HFF-Myc (cell line): ENCODE data around the gene PNPT1.
"Not testable (repeated sequence)": the region's sequence is repeated elsewhere in the genome, so short reads cannot be mapped to it uniquely, and the experiment has no call there.

Experiments used
- DNase-seq: peaks from one replicate; pipeline ENCODE4 v3.0.0-alpha.2; 2011; ENCODE audit warnings: low read depth; ENCODE audit errors: extremely low read depth
- H3K4me3 ChIP-seq: replicated peaks from 2 replicates; pipeline ENCODE4 v1.5.1; 2011; ENCODE audit warnings: low read depth, mild to moderate bottlenecking, control low read depth, low read length
- CTCF ChIP-seq: IDR thresholded peaks from 2 replicates; pipeline ENCODE4 v1.5.1; 2012; ENCODE audit warnings: mild to moderate bottlenecking, low read depth, low read length, control low read depth; ENCODE audit errors: missing control alignments

The PNPT1 gene

GRCh38 chr2:55609938-55610578, 83.6 kb downstream of the PNPT1 start:
- no peak overlapping the region for H3K4me3 ChIP-seq
- TF ChIP-seq CTCF: no peak
- DNase-seq: no peak

GRCh38 chr2:55609193-55609794, 84.3 kb downstream of the PNPT1 start:
- DNase-seq: no peak

GRCh38 chr2:55607717-55608116, 85.9 kb downstream of the PNPT1 start:
- no peak for DNase-seq
- no peak for TF ChIP-seq CTCF
- H3K4me3 ChIP-seq: no peak overlapping the region

More at GRCh38 chr2:55609193-55609794, 84.3 kb downstream of the PNPT1 start:
- H3K4me3 ChIP-seq: no peak overlapping the region
- TF ChIP-seq CTCF: no peak

GRCh38 chr2:55604027-55604565, 89.5 kb downstream of the PNPT1 start:
- no peak for DNase-seq
- no peak overlapping the region for H3K4me3 ChIP-seq
- no peak for TF ChIP-seq CTCF

GRCh38 chr2:55601849-55602248, 91.8 kb downstream of the PNPT1 start:
- no peak for TF ChIP-seq CTCF
- no peak for DNase-seq
- H3K4me3 ChIP-seq: no peak overlapping the region

- no peak overlapping the region for H3K4me3 ChIP-seq
- no peak for TF ChIP-seq CTCF
- no peak for DNase-seq
Observed at GRCh38 chr2:55598056-55598795, 95.4 kb downstream of the PNPT1 start.

GRCh38 chr2:55596795-55597194, 96.8 kb downstream of the PNPT1 start:
- not testable (repeated sequence) for DNase-seq

More at GRCh38 chr2:55596795-55597194, 96.8 kb downstream of the PNPT1 start:
- H3K4me3 ChIP-seq: not testable (repeated sequence)
